Smooth muscle cell of the brain vasculature (primary cell): ENCODE results near the gene C19orf25.
A peak's percentile ranks its signal among the peaks of the same experiment; 100 is the strongest.
"Not testable (repeated sequence)": the region's sequence is repeated elsewhere in the genome, so short reads cannot be mapped to it uniquely, and the experiment has no call there.

Source experiments
- DNase-seq: peaks from one replicate; pipeline ENCODE4 v3.0.0-alpha.2; 2012; ENCODE audit warnings: low read depth, low spot score

C19orf25 gene

DNA sequence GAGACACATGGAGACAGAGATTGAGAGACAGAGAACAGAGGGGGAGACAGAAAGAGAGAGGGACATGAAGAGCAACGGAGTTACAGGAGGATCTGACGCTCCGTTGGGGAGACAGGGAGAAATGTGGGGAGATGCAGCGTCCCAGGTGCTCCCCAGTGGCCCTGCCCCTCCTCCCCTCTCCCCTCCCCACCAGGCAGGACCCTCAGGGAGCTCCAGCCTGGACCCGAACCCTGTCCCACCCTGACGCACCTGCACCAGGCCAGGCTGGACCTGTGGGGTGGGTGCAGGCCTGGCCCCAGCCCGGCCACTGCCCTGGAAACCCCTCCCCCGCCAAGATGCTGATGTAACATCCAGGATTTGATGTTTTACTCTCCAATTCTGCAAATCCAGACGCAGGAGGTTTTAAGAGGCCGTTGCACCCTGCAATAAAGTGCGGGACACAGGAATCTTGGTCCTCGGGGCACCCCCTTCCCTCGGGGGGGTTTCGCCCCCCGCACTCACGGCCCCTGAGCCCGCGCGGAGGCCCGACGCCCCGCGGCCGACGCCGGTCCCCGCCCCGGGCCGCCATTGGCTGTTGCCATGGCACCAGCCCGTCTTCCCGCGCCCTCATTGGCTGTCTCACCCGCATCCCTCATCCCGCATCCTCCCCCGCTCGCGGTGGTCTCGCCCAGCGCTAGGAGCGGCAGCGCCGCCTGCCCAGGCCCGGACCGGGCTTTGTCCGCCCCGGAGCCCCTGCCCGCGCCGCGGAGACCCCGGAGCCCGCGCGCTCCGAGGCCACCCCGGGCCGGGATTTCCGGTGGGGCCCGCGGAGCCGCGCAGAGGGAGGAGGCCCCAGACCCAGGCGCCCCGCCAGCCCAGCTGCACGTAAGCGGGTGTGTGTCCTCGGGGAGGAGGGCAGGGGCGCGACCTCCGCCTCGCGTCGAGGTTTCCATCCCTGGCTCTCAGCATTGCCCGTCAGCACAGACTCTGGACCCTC, 29.3 kb downstream of the C19orf25 start, which contains the start of gene APC2:
Gene APC2 (plus strand): TSS at position 655 of the 976 bp plus-strand sequence. CDS start 2,881 bp downstream, outside the sequence.
- DNase-seq = no peak

DNA sequence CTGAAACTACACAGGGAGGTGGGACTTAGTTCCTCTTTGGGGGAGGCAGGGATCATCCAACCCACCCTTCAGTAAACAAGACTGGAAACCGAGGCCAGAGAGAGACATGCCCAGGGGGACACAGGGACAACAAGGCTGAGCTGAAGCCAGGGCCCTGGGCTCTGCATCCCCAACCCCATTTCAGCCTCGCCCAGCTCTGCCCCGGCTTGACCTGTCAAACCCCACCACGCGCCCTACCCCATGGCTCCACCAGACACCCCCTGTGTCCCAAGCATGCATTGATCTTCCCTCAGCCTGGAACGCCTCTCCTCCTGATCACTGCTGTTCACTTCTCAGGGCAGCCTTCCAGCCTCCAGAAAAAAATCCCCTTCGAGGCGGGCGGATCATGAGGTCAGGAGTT, 31.1 kb downstream of the C19orf25 start:
- DNase-seq = no peak

DNA sequence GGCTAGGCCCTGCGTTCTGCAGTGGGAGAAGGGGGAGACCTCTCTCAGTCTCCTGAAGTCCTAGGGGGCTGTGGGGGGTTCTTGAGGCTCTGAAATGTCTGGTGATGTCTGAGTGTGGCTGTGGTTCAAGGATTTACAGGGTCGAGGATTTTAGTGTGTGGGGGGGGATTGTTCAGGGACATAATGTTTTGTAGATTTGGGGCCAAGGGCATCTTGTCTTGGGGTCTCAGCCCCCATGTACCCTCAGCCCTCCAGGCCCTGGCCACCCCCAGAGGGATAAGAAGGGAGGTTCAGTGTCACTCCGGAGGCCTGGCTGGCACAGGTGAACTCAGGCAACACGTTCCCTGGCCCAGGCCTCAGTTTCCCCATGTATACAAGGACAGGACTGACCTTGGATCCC, 31.5 kb downstream of the C19orf25 start:
- DNase-seq = no peak

DNA sequence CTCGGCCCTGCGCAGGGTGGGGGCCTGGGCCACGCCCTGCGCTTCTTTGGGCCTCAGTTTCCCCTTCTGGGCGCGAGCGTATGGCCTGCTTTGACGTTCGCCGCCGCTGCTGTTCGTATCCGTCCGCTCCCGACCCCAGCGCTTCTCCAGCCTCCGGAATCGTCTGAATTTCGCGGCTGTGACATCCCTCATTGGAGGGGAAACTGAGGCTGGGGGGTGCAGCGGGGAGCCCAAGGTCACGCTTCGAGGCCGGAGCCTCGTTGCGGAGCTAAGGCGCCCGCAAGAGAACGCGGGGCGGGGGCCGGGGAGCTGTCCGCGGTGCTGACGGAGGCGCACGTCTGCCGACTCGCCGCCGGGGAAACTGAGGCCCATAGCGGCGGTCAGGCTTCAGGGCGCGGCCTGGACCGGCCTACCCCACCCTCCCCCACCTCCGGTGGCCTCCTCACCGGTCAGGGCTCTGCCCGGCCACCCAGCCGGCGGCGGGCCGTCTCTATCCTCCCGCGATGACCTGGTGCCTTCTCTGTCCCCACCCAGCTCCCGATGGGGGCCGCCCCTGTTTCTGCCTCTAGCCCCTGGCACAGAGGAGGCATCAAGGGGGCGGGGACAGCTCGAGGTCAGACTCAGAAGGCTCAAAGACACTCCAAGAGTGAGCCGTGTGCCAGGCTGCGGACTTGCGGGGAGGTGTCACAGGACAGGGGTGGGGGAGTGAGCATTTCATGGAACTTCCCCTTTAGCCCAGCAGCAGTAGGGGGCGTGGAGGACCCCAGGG, 32.1 kb downstream of the C19orf25 start:
- DNase-seq = no peak

DNA sequence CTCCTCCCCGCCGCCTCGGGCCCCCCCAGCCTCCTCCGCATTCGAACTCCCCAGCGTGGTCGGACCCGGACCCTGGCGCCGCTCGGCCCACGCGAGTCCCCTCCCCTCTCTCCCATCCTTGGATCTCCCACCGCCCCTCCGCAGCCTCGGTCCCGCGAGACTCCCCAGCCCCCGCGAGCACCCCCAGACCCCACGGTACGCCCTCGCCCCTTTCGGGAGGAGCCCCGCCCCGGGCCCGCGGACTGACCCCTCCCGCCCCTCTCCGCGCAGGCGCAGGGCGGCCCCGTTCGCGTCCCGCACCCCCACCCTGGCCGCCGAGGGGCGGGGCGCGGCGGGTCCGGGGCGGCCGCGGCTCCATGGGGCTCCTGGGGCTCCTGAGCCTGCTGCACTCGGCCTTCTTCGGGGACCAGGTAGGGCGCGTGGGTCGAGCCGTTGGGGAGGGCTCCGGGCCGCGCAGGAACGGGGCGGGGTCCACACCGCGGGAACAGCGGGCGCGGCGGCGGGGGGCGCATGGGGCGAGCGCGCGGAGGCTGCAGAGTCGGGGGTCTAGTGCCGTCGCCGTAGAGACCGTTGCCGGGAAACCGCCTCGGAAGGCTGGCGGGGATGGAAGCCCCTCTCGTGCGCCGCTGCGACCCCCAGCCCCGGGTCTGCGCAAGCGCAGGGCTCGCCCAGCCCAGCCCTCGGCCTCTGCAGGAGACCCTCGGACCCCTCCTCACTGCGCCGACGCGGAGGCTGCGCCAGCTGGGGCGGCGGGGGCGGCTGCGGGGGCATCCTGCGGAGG, 32.9 kb downstream of the C19orf25 start:
- no peak for DNase-seq

DNA sequence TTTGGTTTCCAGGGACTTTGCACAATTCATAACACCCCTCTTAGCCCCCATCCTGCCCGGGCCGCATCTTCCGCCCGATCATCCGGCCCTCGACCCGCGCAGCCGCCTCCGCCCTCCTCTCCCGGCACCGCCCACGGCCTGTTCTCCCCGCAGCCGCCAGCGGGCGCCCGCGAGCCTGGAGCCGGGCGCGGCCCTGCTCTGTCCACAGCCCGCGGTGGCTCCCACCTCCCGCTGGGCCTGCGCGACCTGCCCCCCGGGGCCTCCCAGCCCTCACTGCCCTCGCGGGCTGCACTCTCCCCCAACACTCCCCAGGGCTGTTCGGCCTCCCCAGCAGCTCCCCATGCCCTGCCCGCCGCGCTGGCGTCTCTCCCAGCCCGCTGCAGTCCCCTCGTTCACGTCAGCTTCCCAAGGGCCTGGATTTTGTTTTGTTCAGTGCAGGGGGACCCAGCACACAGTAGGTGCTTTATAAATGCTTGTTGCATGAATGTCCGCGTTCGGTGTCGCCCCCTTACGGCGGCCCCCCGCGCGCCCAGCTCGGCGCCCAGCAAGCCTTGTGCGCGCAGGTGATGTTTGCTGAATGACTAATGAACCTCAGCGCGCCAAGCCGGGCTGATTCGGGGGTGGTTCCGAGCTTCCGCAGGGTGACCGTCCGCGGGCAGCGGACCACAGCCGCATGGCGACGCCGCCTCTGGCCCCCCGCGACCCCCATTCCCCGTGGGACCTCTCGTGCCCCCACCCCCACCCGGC, 33.7 kb downstream of the C19orf25 start:
- DNase-seq = no peak

DNA sequence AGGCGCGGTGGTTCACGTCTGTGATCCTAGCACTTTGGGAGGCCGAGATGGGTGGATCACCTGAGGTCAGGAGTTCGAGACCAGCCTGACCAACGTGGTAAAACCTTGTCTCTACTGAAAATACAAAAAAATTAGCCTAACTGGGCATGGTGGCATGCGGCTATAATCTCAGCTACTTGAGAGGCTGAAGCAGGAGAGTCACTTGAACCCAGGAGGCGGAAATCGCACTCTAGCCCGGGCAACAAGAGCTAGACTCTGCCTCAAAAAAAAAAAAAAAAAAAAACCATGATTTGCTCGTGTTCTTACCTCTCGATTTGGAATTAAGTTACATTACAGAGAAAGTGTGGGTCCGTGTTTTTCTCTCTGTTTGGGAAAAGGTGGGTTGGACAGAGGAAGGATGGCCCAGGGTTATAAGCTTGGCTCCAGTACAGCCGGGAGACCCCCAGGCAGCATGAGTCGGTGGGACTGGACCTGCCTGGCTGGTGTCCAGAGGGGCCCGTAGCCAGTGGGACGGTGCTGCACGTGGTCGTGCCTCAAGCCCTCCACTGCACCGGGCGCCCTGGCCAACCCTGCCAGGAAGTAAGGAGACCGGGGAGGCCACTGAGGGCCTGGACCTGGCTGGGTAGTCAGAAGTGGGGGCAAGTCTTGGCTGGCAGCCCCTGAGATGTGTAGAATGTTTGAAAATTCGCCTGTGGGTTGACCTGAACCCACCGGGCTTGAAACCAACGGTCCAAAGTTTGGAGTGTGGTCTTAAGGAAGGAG, 37.2 kb downstream of the C19orf25 start:
- DNase-seq = no peak

DNA sequence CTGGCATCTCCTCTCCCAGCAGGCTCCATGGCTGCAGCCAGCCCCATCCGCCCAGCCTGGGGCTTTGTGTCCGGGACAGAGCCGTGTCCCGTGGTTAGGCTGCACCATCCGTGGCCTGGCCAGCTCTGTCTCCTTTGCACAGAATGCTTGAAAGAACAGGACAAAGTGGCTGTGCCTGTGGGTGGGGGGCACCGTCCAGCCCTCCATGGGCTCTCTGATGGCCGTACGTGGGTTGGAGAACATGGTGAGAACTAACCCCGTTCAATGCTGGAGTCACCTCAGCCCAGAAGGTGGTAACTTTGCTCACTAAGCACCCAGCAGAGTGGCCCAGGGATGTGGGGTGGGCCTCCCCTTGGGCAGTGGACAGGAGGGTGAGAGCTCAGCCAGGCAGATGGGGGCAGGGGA, 38.0 kb downstream of the C19orf25 start:
- no peak for DNase-seq

DNA sequence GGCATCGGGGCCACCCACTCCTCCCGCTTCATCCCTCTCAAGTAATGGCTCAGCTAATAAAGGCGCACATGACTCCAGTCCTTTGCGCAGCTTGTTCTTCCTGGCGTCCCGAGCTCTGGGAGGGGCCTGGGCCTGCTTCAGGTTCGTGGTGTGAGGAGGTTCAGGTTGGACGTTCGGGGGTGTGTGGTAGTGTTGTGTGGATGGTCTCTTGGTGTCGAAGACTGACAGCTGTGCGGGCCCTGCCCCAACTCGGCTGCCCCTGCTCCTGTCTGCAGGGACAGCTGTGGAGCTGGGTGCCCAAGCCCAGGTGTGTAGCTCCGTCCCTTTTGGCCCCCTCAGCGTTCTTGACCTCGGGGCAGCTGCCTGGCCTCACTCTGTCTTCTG, 38.6 kb downstream of the C19orf25 start:
- DNase-seq = no peak

DNA sequence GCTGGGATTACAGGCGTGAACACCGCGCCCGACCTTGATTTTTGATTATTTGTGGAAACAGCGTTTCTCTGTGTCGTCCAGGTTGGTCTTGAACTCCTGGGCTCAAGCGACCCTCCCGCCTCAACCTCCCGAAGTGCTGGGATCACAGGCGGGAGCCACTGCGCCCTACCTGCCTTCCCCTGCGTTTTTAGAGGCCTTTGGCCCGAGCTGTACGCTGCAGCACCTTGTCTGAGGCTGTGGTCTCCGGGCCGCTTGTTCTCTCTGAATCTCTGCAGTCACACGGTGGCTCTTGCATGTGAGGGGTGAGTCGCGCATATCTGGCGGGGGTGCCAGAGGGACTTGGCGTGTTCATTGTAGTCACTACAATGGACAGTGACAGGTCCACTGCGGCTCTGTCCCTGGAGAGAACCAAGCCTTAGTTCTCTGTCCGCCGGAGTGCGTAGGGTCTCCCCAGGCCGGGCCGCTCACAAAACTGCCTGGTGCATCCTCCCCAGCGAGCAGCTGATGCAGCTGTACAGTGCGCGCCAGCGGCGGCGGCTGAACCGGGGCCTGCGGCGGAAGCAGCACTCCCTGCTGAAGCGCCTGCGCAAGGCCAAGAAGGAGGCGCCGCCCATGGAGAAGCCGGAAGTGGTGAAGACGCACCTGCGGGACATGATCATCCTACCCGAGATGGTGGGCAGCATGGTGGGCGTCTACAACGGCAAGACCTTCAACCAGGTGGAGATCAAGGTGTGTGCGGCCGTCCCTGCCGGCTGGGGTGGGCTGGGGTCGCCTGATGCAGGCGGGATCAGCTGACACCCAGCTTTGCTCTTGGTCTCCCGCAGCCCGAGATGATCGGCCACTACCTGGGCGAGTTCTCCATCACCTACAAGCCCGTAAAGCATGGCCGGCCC, 39.2 kb downstream of the C19orf25 start:
- DNase-seq = not testable (repeated sequence)

DNA sequence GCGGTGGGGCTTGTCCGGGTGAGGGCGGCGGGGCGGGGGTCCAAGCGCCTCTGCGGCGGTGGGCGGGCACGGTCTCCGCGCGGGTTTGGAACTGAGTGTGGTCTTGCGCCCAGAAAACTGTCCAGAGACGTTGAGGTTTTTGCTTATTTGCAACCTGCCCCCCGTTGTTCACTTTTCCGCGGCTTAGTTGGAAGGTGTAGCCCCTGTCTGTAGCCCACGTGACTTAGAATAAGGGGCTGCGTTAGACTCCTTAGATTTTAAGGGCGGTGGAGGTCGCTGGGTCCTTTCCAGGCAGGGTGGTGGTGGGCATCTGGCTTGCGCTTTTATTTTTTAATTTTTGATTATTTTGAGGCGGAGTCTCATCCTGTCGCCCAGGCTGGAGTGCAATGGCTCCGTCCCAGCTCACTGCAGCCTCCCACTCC, 40.1 kb downstream of the C19orf25 start:
- DNase-seq = no peak

DNA sequence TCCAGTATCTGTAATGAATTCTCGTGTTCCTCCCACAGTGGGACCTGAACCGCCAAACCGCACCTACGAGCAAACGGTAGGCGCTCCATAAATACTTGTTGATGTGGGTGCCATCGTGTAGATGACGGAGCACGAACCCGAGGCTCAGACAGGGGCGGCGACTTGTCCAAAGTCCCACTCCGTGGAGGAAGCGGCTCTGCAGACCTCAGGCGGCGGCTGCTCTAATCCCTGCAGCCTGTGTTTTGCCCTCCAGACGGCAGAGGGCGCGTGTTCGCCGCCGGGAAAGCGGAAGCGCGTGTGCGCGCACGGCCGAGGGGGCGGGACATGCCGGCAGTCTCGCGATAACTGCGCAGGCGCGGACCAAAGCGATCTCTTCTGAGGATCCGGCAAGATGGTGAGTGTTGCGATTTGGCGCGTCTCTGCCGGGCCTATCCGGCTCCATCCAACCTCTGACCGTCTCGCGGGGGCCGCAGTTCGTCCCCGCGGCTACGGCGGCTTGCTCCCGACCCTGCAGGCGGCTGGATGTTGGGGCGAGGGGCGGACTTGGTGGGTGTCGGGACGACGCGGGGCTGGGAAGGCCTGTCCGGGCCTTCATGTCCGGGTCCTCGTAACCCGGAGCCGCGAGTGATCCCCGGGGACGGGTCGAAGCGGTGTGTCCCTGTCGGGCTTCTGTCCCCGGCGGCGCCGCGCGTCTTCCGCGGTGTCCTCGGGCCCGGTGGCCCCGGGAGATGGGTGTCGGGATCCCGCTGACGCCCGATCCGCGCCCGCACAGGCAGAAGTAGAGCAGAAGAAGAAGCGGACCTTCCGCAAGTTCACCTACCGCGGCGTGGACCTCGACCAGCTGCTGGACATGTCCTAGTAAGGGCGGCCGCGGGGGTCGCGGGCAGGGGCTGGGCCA, 40.7 kb downstream of the C19orf25 start, which contains the start of gene RPS15:
Gene RPS15 (plus strand): TSS at position 362 of the 898 bp plus-strand sequence. CDS start 30 bp downstream, at position 392.
- peak; percentile 89 for DNase-seq

DNA sequence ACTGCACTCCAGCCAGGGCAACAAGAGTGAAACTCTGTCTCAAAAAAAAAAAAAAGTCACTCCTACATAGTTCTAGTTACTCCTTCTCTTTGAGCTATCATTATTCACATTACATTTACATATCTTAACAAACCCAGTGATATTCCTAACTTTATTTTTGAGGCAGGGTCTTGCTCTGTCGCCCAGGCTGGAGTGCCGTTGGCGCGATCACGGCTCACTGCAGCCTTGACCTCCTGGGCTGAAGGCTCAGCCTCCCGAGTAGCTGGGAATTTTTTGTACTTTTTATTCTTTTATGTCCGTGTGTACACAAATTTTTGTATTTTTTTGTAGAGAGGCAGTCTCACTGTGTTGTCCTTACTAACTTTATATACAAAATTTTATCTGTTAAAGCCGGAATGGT, 41.4 kb downstream of the C19orf25 start:
- DNase-seq = no peak

DNA sequence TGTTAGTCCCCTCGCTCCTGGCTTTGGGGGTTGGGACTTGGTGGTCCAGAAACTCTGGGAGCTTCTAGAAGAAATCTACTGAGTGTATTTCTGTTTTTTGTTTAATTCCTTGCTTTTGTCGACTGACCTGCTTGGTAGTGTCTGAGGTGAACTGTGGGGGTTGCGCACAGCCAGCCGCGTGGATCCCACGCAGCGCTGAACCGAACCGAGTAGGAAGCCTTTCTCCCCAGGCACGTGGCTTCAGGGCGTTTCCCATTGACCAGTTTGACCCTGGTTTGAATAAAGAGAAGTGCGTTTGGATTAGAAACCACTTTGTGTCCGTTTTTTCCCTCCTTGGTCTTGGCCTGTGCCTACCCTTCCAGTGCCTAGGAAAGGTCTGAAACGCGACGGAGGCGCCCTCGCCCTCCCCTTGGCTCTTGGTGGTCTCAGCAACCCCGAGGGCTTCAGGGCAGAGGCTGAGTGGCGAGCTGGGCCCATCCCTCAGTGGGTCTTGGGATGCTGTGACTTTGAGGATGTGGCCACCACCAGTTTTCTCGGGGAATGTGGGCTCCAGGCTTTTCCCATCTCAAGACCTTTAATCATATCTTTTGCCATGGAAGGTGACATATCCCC, 43.5 kb downstream of the C19orf25 start:
- DNase-seq = no peak

DNA sequence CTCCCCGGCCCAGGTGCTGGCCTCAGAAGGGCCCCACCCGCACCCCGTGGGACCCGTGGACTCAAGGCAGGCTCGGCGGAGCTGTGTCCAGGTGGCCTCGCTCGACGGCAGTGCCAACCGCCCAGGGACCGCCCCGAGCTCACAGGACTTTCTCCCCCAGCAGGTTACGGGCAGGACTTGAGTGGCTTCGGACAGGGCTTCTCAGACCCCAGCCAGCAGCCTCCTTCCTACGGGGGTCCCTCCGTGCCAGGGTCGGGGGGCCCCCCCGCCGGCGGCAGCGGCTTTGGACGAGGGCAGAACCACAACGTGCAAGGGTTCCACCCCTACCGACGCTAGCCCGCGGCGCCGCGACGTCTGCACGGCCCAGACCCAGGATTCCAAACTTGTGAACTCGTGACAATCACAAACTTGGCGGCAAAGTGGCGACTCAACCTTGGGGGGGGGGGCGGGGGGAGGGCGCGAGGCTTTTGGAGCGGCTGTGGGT, 44.4 kb downstream of the C19orf25 start:
- DNase-seq = no peak

DNA sequence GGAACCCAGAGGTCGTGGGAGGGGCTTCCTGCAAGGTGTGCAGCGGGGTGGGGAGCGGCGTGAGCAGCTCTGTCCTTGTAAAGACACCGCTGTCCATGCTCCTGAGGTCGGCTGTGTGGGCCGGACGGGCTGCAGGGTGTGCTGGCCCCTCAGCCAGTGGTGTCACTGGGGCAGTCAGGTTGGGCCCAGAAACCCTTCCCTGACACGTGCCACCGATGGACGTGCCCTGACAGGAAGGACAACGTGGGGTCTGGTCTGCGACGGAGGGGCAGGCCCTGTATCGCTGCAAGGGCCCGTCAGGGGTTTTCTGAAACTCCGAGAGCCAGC, 45.0 kb downstream of the C19orf25 start:
- DNase-seq = no peak
